ENCODE results near the gene AK1.

The AK1 gene

DNA sequence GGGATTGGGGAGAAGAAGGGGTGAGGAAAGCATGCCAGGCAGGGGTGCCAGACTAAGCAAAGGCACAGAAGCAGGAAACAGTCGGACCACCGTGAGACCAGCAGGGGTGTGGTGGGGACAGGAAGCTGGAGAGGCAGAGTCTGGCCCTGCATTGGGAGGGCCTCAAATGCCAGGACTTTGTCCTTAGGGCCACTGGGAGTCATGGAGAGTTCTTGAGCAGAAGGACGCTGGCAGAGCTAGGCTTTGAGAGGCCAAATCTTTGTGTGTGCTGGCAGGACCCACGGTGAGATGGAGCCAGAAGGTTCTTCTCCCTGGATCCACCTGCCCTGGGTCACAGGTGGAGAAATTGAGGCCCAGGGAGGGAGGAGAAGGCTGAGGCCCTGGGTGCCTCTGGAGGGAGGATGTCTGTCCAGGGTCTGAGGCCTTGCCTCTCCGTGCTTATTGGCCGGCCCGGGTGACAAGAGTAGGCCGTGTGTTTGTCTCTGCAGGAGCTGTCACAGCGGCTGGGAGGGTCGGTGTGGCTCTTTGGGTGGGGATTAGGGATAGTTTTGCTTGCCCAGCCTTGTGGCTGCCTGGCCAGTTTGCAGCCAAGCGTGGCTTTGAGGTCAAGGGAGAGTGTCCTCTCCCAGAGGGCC lies 21.3 kb downstream of the AK1 start:
- DNase-seq: no peak
- no peak overlapping the region for H3K4me2 ChIP-seq (ENCODE audit: low read depth, low read length)

GRCh38 chr9:127855522-127855921 lies 22.0 kb downstream of the AK1 start:
- no peak overlapping the region for H3K27ac ChIP-seq (ENCODE audit: low read length)
- no peaks in the 10 kb centered on the region for H3K36me3 ChIP-seq (replicated peaks; ENCODE audit: insufficient read depth, low read length)
- DNase-seq: no peak
- no peaks in the 10 kb centered on the region for H3K79me2 ChIP-seq (ENCODE audit: low read length)
- H3K4me2 ChIP-seq (ENCODE audit: low read depth, low read length): no peak overlapping the region
- H2AFZ ChIP-seq (ENCODE audit: low read length): no peak overlapping the region
- H3K9me2 ChIP-seq (replicated peaks; ENCODE audit: insufficient read depth, low read length): no peaks in the 10 kb centered on the region
- TF ChIP-seq CTCF (IDR thresholded peaks at IDR 0.05; ENCODE audit: low read length): no peak
- TF ChIP-seq EZH2 (optimal IDR thresholded peaks at IDR 0.05; ENCODE audit: low read depth, low read length): no peak
- TF ChIP-seq EZH2phosphoT487 (IDR thresholded peaks at IDR 0.05; ENCODE audit: low read length): no peak
- no peak overlapping the region for H3K4me3 ChIP-seq (ENCODE audit: low read length)
- H3K4me1 ChIP-seq (ENCODE audit: low read length): no peaks in the 10 kb centered on the region
- H3K9ac ChIP-seq (ENCODE audit: low read length): no peak overlapping the region
- H3K9me3 ChIP-seq (replicated peaks; ENCODE audit: insufficient read depth, low read length): no peaks in the 10 kb centered on the region
- no peaks in the 10 kb centered on the region for H3F3A ChIP-seq (ENCODE audit: insufficient read depth, low read length)
- no peaks in the 10 kb centered on the region for H4K20me1 ChIP-seq (ENCODE audit: insufficient read depth, low read length)
- no peaks in the 10 kb centered on the region for H3K27me3 ChIP-seq (replicated peaks; ENCODE audit: insufficient read depth, low read length)

More for the DNA sequence above, 21.3 kb downstream of the AK1 start:
- Histone ChIP-seq H3K9ac (ENCODE audit: low read length) (no peak overlapping the region), H3K36me3 (replicated peaks; ENCODE audit: insufficient read depth, low read length) (no peaks in the 10 kb centered on the region), H3K4me3 (ENCODE audit: low read length) (no peak overlapping the region), H3K4me1 (ENCODE audit: low read length) (no peaks in the 10 kb centered on the region), H3K79me2 (ENCODE audit: low read length) (no peaks in the 10 kb centered on the region), H3K27ac (ENCODE audit: low read length) (no peak overlapping the region), H3K27me3 (replicated peaks; ENCODE audit: insufficient read depth, low read length) (no peaks in the 10 kb centered on the region), H4K20me1 (ENCODE audit: insufficient read depth, low read length) (no peaks in the 10 kb centered on the region), H3K9me3 (replicated peaks; ENCODE audit: insufficient read depth, low read length) (no peaks in the 10 kb centered on the region), H3K9me2 (replicated peaks; ENCODE audit: insufficient read depth, low read length) (no peaks in the 10 kb centered on the region), H3F3A (ENCODE audit: insufficient read depth, low read length) (no peaks in the 10 kb centered on the region), H2AFZ (ENCODE audit: low read length) (no peak overlapping the region)
- TF ChIP-seq EZH2phosphoT487 (IDR thresholded peaks at IDR 0.05; ENCODE audit: low read length): no peak
- TF ChIP-seq CTCF (IDR thresholded peaks at IDR 0.05; ENCODE audit: low read length): no peak
- TF ChIP-seq EZH2 (optimal IDR thresholded peaks at IDR 0.05; ENCODE audit: low read depth, low read length): no peak

DNA sequence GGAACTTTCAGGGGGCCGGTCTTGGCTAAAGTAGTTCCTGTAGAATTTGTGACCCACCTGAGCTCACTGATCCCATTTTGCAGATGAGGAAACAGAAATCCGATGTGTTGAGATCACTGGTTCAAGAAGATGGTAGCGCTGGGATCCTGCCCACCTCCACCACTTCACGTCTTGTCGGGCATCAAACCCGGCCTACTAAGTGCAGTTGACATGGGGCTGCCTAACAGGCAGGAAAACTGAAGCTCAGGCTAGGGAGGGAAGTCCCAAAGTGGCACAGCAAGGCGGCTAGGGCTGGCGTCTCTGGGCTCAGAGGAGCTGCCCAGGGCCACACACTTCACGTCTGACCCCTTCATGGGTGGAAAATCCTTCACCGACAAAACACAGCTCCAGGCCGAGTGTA lies 22.5 kb downstream of the AK1 start:
- no peaks in the 10 kb centered on the region for H3F3A ChIP-seq (ENCODE audit: insufficient read depth, low read length)
- H3K9me2 ChIP-seq (replicated peaks; ENCODE audit: insufficient read depth, low read length): no peaks in the 10 kb centered on the region
- TF ChIP-seq EZH2 (optimal IDR thresholded peaks at IDR 0.05; ENCODE audit: low read depth, low read length) (no peak), CTCF (IDR thresholded peaks at IDR 0.05; ENCODE audit: low read length) (no peak), EZH2phosphoT487 (IDR thresholded peaks at IDR 0.05; ENCODE audit: low read length) (no peak)
- H3K9me3 ChIP-seq (replicated peaks; ENCODE audit: insufficient read depth, low read length): no peaks in the 10 kb centered on the region
- H3K79me2 ChIP-seq (ENCODE audit: low read length): no peaks in the 10 kb centered on the region
- H3K27ac ChIP-seq (ENCODE audit: low read length): no peak overlapping the region
- H2AFZ ChIP-seq (ENCODE audit: low read length): no peak overlapping the region
- no peaks in the 10 kb centered on the region for H3K27me3 ChIP-seq (replicated peaks; ENCODE audit: insufficient read depth, low read length)
- no peaks in the 10 kb centered on the region for H3K4me1 ChIP-seq (ENCODE audit: low read length)
- no peak for DNase-seq
- no peak overlapping the region for H3K4me3 ChIP-seq (ENCODE audit: low read length)
- no peak overlapping the region for H3K4me2 ChIP-seq (ENCODE audit: low read depth, low read length)
- no peaks in the 10 kb centered on the region for H4K20me1 ChIP-seq (ENCODE audit: insufficient read depth, low read length)
- H3K36me3 ChIP-seq (replicated peaks; ENCODE audit: insufficient read depth, low read length): no peaks in the 10 kb centered on the region
- no peak overlapping the region for H3K9ac ChIP-seq (ENCODE audit: low read length)
